Measurements from ENCODE around the gene PTBP3.
"Not testable (repeated sequence)": the region's sequence is repeated elsewhere in the genome, so short reads cannot be mapped to it uniquely, and the experiment has no call there.

Gene PTBP3

DNA sequence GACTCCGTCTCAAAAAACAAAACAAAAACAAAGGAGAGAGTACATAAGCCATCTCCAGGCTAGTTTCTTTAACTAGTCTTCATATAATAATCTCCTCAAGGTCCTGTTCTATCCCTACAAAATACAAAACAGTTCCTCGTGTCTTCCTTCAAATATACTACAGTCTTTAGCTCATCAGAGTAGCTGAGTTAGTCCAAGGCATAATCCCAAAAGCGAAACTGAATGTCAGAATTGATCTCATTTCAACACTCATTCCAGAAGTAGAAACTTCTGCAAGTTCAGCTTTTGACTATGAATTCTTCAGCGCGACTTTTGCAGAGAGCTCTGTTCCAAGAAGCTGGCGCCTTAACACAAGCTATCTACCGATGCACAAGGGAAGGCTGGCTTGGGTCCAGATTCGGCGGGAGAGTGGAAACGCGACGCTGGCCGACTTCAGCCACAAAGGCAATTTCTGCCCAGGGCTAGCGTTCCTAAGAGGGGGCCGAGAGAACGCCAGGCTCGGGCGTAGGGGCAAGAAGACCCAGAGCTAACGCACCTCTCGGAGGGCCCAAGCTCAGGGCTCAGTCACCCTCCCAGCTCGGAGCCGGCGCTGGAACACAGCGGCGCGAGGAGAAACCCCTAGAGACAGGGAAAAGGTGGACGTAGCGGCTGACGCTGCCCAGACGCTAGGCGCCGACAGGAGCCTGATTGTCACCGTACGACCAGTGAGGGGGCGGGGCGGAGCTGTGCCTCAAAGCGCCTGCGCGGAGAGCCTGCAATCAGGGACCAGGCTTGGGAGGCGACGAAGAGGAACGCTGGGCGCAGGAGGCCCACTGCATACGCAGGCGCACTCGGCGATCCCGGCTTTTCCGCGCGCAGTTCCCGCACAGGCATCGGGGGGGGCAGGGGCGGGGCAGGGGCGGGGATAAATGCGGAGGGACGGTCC is 46.0 kb upstream of the PTBP3 start:
- peak; percentile 95 for DNase-seq (ENCODE audit: low read depth)
- TF ChIP-seq, protein P1, sequence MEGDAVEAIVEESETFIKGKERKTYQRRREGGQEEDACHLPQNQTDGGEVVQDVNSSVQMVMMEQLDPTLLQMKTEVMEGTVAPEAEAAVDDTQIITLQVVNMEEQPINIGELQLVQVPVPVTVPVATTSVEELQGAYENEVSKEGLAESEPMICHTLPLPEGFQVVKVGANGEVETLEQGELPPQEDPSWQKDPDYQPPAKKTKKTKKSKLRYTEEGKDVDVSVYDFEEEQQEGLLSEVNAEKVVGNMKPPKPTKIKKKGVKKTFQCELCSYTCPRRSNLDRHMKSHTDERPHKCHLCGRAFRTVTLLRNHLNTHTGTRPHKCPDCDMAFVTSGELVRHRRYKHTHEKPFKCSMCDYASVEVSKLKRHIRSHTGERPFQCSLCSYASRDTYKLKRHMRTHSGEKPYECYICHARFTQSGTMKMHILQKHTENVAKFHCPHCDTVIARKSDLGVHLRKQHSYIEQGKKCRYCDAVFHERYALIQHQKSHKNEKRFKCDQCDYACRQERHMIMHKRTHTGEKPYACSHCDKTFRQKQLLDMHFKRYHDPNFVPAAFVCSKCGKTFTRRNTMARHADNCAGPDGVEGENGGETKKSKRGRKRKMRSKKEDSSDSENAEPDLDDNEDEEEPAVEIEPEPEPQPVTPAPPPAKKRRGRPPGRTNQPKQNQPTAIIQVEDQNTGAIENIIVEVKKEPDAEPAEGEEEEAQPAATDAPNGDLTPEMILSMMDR (IDR thresholded peaks at IDR 0.05; ENCODE audit: low read depth, low read length, missing control alignments): no peak
- in situ Hi-C loops (cut with HindIII; ENCODE audit: low sequenced_read_pairs): no loop called here
- H3K4me3 ChIP-seq (ENCODE audit: low read depth, low read length): peak overlapping the region; percentile 56

DNA sequence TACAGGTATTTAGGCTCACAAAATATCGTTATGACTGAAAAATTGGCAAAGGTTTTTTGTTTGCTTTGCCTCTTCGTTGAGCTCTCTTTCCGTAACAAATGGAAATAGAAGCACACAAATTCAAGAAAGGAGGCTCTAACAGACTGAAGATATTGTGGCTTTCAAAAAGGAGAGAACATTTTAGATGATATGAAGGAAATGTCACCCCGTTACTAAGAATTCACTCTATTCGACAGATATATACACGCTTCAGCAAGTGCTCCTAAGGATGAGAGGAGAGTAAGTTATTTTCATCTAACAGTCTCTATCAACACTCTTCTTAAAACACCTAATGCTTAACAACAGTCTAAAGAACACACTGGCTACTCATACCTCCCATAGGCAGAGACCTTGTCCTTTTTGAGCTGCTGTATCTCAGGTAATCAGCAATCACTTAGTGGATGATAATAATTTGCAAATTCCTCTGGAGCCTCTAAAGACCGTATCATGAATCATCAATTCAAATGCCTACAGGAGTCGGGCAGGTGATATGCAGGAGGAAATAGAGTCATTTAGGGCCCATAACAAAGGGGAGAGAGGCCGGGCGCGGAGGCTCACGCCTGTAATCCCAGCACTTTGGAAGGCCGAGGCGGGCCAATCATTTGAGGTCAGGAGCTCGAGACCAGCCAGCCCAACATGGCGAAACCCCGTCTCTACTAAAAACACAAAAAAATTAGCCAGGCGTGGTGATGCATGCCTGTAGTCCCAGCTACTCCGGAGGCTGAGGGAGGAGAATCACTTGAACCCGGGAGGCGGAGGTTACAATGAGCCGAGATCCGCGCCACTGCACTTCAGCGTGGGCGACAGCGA is 45.1 kb upstream of the PTBP3 start:
- in situ Hi-C loops (cut with HindIII; ENCODE audit: low sequenced_read_pairs): no loop called here
- TF ChIP-seq, protein P1 (IDR thresholded peaks at IDR 0.05; ENCODE audit: low read depth, low read length, missing control alignments): no peak
- H3K4me3 ChIP-seq (ENCODE audit: low read depth, low read length): peak overlapping the region; percentile 56
- no peak for DNase-seq (ENCODE audit: low read depth)

DNA sequence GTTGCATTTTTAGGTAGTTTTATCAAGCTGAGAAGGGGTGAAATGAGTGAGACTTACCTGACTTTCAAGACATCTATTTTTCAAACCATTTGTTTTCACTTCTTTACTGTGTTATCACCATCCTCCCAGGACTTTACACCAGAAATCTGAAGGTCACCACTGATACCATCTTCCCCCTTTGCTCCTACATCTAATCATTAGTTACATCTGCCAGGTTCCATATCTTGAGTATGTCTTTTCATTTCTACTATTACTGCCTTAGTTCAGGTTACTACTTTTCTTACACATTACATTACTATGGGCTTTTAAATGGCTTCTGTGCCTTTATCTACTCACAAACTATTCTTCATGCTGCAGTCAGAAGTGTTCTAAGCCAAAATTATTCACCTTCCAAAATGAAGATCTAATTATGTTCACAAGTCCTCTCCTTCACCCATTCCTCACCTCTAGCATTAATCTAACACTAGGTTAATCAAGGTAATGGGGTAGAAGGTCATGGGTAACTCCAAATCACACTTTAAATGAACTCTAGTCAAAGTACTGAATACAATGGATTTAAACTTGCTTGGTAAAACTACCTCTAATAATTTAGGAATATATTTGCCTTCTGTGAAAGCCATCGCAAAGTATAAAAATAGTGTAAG is 44.4 kb upstream of the PTBP3 start:
- no peak for DNase-seq (ENCODE audit: low read depth)
- TF ChIP-seq, protein P1 (IDR thresholded peaks at IDR 0.05; ENCODE audit: low read depth, low read length, missing control alignments): no peak
- in situ Hi-C loops (cut with HindIII; ENCODE audit: low sequenced_read_pairs): no loop called here
- H3K4me3 ChIP-seq (ENCODE audit: low read depth, low read length): peak overlapping the region; percentile 56

DNA sequence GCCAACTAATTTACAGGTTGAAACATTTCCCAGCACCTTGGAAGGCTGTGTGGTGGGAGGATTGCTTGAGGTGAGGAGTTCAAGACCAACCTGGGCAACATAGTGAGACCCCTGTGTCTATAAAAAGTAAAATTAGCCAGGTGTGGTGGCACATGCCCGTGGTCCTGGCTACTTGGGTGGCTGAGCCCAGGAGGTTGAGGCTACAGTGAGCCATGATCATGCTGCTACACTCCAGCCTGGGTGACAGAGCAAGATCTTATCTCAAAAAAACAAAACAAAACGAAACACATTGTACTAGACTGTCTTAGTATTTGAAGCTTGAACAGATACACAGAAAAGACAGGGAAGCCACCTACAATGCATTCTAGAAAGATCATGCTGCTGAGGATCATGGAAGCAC is 43.7 kb upstream of the PTBP3 start:
- TF ChIP-seq, protein P1 (IDR thresholded peaks at IDR 0.05; ENCODE audit: low read depth, low read length, missing control alignments): no peak
- no peak overlapping the region for H3K4me3 ChIP-seq (ENCODE audit: low read depth, low read length)
- DNase-seq (ENCODE audit: low read depth): no peak
- in situ Hi-C loops (cut with HindIII; ENCODE audit: low sequenced_read_pairs): no loop called here

DNA sequence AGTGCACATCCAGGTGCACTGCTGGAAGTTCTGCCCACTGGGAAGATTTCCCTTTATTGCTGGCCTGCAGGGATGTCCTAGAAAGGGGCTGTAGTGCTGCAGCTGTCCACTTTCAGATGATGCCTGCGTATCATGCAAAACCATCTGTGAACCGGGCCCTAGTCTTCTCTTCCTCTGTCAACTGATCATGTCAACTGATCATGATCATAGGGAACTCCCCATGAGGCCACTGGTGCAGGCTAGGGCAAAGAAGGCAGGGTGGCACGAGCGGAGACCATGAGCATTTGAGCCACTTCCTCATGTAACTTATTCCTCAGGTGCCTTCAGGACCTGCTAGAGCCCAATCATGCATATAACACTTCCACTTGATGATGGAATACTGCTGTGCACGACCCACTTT is 41.9 kb upstream of the PTBP3 start:
- TF ChIP-seq, protein P1 (IDR thresholded peaks at IDR 0.05; ENCODE audit: low read depth, low read length, missing control alignments): no peak
- no peak overlapping the region for H3K4me3 ChIP-seq (ENCODE audit: low read depth, low read length)
- DNase-seq (ENCODE audit: low read depth): no peak
- in situ Hi-C loops (cut with HindIII; ENCODE audit: low sequenced_read_pairs): no loop called here

DNA sequence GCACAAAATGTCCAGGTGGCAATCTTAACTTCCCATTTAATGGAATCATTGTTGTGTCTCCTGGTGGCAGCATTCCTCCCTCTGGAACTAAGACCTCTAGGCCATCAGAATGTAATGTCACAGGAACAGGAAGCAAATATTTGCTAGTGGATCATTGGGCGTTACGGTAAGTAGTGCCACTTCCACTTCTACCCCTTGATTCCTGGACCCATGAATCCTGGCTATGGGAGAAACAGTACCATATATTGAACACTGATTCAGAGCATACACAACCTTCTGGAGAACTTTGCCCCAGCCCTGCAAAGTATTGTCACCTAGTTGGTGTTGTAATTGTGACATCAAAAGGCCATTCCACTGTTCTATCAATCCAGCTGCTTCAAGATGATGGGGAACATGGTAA is 40.8 kb upstream of the PTBP3 start:
- in situ Hi-C loops (cut with HindIII; ENCODE audit: low sequenced_read_pairs): not testable (repeated sequence)

DNA sequence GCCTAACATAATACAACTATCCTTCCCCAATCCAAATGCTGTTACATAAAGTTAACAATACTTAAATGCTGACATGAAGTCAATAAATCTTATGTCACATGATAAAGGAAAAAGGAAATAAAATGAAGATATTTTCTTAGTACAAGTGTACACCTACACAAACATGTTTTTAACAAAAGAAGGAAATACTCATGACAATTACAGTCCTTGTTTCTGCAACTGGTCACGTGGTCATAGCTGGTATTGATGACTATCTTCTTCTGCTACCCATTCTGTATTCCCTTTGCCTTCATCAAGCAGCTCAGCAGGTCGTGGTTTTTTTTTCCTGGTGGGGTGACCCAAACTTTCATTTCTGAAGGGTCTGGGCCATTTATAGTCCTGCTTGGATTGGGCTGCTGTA is 40.2 kb upstream of the PTBP3 start:
- in situ Hi-C loops (cut with HindIII; ENCODE audit: low sequenced_read_pairs); DNase-seq (ENCODE audit: low read depth); H3K4me3 ChIP-seq (ENCODE audit: low read depth, low read length): not testable (repeated sequence)

More for the DNA sequence above, 40.8 kb upstream of the PTBP3 start:
- not testable (repeated sequence) for DNase-seq (ENCODE audit: low read depth); H3K4me3 ChIP-seq (ENCODE audit: low read depth, low read length)
